ENCODE measurements around the gene UBE2Q2.

DNA sequence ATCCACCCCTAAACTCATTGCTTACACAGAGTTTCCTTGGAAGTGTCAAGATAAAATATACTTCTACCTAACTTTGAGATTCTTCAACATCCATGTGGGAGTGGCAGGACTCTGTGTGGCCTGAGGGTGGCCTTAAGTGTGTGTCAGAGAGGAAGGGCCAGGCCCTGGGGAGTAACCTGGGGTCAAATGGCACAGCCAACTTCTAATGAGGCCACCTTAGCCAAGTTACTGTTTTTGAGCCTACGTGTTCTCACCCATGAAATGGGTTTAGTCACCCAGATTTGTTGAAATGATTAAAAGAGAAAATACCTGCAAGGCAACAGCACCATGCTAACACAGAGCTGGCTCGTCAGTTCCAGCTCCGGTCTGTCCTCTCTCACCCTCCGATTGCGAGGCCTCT lies 28.5 kb upstream of the UBE2Q2 start:
- TF ChIP-seq, protein P1, sequence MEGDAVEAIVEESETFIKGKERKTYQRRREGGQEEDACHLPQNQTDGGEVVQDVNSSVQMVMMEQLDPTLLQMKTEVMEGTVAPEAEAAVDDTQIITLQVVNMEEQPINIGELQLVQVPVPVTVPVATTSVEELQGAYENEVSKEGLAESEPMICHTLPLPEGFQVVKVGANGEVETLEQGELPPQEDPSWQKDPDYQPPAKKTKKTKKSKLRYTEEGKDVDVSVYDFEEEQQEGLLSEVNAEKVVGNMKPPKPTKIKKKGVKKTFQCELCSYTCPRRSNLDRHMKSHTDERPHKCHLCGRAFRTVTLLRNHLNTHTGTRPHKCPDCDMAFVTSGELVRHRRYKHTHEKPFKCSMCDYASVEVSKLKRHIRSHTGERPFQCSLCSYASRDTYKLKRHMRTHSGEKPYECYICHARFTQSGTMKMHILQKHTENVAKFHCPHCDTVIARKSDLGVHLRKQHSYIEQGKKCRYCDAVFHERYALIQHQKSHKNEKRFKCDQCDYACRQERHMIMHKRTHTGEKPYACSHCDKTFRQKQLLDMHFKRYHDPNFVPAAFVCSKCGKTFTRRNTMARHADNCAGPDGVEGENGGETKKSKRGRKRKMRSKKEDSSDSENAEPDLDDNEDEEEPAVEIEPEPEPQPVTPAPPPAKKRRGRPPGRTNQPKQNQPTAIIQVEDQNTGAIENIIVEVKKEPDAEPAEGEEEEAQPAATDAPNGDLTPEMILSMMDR (IDR thresholded peaks at IDR 0.05; ENCODE audit: low read length): no peak
- TF ChIP-seq EZH2 (IDR thresholded peaks at IDR 0.05; ENCODE audit: borderline replicate concordance, low read length): no peak
